AG09309 (cell line): ENCODE data around the gene ARL5C.
A peak's percentile ranks its signal among the peaks of the same experiment; 100 is the strongest.
"Not testable (repeated sequence)": the region's sequence is repeated elsewhere in the genome, so short reads cannot be mapped to it uniquely, and the experiment has no call there.

Experiments
- DNase-seq: peaks from one replicate; pipeline ENCODE4 v3.0.0-alpha.2; 2010; ENCODE audit warnings: low read depth
- H3K4me3 ChIP-seq: 2 replicates; pipeline ENCODE4 v1.5.1; 2011; ENCODE audit warnings: mild to moderate bottlenecking, low read depth, low read length, moderate library complexity; ENCODE audit not compliant: control insufficient read depth
- TF ChIP-seq, protein P1 (sequence below): IDR thresholded peaks from 2 replicates; pipeline ENCODE4 v1.5.1; 2011; ENCODE audit warnings: mild to moderate bottlenecking, low read depth, low read length, inconsistent platforms; ENCODE audit not compliant: insufficient read depth, control insufficient read depth; ENCODE audit errors: missing control alignments

ARL5C gene

GRCh38 chr17:39123627-39124026, 42.3 kb downstream of the ARL5C start:
- TF ChIP-seq, protein P1, sequence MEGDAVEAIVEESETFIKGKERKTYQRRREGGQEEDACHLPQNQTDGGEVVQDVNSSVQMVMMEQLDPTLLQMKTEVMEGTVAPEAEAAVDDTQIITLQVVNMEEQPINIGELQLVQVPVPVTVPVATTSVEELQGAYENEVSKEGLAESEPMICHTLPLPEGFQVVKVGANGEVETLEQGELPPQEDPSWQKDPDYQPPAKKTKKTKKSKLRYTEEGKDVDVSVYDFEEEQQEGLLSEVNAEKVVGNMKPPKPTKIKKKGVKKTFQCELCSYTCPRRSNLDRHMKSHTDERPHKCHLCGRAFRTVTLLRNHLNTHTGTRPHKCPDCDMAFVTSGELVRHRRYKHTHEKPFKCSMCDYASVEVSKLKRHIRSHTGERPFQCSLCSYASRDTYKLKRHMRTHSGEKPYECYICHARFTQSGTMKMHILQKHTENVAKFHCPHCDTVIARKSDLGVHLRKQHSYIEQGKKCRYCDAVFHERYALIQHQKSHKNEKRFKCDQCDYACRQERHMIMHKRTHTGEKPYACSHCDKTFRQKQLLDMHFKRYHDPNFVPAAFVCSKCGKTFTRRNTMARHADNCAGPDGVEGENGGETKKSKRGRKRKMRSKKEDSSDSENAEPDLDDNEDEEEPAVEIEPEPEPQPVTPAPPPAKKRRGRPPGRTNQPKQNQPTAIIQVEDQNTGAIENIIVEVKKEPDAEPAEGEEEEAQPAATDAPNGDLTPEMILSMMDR = no peak
- no peak for DNase-seq
- no peak overlapping the region for H3K4me3 ChIP-seq

- TF ChIP-seq, protein P1 = no peak
- no peak for DNase-seq
- H3K4me3 ChIP-seq = no peak overlapping the region
Observed at GRCh38 chr17:39122991-39123390, 43.0 kb downstream of the ARL5C start.

GRCh38 chr17:39121919-39122318, 44.0 kb downstream of the ARL5C start:
- DNase-seq, H3K4me3 ChIP-seq: not testable (repeated sequence)

- no peak for DNase-seq
- H3K4me3 ChIP-seq = no peak overlapping the region
- TF ChIP-seq, protein P1 = no peak
Observed at GRCh38 chr17:39118674-39119419, 47.1 kb downstream of the ARL5C start.

DNA sequence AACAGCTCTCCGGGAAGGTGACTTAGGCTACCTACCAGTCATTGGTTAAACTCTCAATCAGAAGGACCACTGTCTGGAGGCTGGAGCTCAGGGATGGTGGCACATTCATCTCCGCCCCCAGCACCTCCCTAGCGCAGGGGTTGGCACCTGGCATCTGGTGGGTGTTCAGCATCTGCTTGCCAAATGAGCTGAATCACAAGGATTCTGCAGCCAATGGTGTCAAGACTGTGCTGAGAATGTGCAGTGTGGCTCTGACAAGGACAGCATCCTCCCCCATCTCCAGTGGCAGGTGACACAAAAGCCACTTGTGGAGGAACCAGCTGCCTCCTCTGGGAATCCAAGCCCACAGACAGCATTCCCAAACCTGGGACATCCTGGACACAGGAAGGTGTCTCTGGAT, 49.7 kb downstream of the ARL5C start:
- DNase-seq = no peak
- H3K4me3 ChIP-seq = no peak overlapping the region
- TF ChIP-seq, protein P1 = no peak

DNA sequence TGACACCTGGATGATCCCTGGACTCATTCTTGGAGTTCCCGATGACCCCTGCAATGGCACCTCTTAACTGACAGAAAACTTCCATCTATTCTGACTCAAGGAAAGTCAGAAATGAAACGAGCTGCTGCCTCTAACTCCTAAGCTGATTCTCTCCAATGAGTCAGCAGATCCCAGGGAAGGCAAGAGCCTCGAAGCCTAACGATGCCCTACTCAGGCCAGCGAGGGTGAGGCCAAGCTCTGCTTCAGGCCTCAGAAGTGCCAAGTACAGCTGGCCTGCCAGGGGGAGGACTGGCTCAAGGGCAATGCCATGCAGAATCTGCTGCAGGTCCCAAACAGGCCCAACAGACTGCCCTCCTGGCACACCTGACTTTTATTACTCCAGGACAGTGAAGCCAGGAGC, 50.8 kb downstream of the ARL5C start:
- peak; percentile 16 for DNase-seq
- TF ChIP-seq, protein P1 = no peak
- H3K4me3 ChIP-seq = no peak overlapping the region

GRCh38 chr17:39114723-39115122, 51.2 kb downstream of the ARL5C start:
- TF ChIP-seq, protein P1 = no peak
- no peak overlapping the region for H3K4me3 ChIP-seq
- peak; percentile 23 for DNase-seq
